K562 (cell line): Measurements from ENCODE around the gene PDE2A. TPM values are rescaled to one million over a fixed set of nuclear protein-coding genes. Genes with fewer than 3 reads are reported as not detected.

Source experiments
- BRD4 ChIP-seq: fragments of 200-600 bp; sonication (generic); IDR thresholded peaks from 2 replicates; pipeline ENCODE4 v1.6.1; 2017; ENCODE audit warnings: inconsistent platforms
- EZH2 ChIP-seq: IDR thresholded peaks from 2 replicates; pipeline ENCODE4 v1.6.1; 2012; ENCODE audit warnings: low read depth, mild to moderate bottlenecking, inconsistent platforms, low read length, borderline replicate concordance
- GTF2B ChIP-seq: IDR thresholded peaks from 2 replicates; pipeline ENCODE4 v1.6.1; 2011; ENCODE audit not compliant: insufficient read length; ENCODE audit errors: extremely low read depth
- IRF2 ChIP-seq: sonication (generic); formaldehyde crosslinking; IDR thresholded peaks from 2 replicates; pipeline ENCODE4 v1.8.1; 2022; ENCODE audit warnings: mild to moderate bottlenecking, missing genetic modification reagents
- KDM2B ChIP-seq: fragments of 250-450 bp; sonication (Bioruptor Pico); IDR thresholded peaks from 2 replicates; pipeline ENCODE4 v1.8.0; 2021; ENCODE audit warnings: mild to moderate bottlenecking, moderate library complexity
- MECOM ChIP-seq: fragments of 250-450 bp; sonication (Bioruptor Pico); IDR thresholded peaks from 2 replicates; pipeline ENCODE4 v1.8.0; 2022; ENCODE audit warnings: inconsistent platforms
- OTX1 ChIP-seq: fragments of 450-650 bp; formaldehyde crosslinking; IDR thresholded peaks from 2 replicates; pipeline ENCODE4 v1.4.0; 2022; ENCODE audit warnings: mild to moderate bottlenecking
- PHB ChIP-seq: fragments of 250-450 bp; sonication (Bioruptor Pico); IDR thresholded peaks from 2 replicates; pipeline ENCODE4 v1.5.0; 2021
- POLR2AphosphoS5 ChIP-seq: IDR thresholded peaks from 2 replicates; pipeline ENCODE4 v1.6.1; 2011; ENCODE audit warnings: mild to moderate bottlenecking, low read depth, low read length, moderate library complexity; ENCODE audit not compliant: control insufficient read depth, insufficient read depth
- POLR2G ChIP-seq: fragments of 200-400 bp; formaldehyde crosslinking; IDR thresholded peaks from 2 replicates; pipeline ENCODE4 v1.6.1; 2017; ENCODE audit warnings: low read depth, mild to moderate bottlenecking, antibody characterized with exemption, low read length, moderate library complexity
- ZBTB7A ChIP-seq: IDR thresholded peaks from 2 replicates; pipeline ENCODE4 v1.6.1; 2011; ENCODE audit warnings: low read depth, mild to moderate bottlenecking, low read length, moderate library complexity, borderline replicate concordance; ENCODE audit not compliant: control insufficient read depth
- ZNF197 ChIP-seq: fragments of 200-800 bp; sonication (Bioruptor generic); IDR thresholded peaks from 2 replicates; pipeline ENCODE4 v1.6.1; 2016; ENCODE audit warnings: low read depth, missing genetic modification characterization, missing compliant biosample characterization
- ZNF551 ChIP-seq: fragments of 250-450 bp; sonication (Bioruptor Pico); IDR thresholded peaks from 2 replicates; pipeline ENCODE4 v1.5.0; 2021; ENCODE audit warnings: mild to moderate bottlenecking, moderate library complexity
- ZNF780A ChIP-seq: fragments of 250-450 bp; sonication (Bioruptor Pico); IDR thresholded peaks from 2 replicates; pipeline ENCODE4 v1.5.0; 2021; ENCODE audit warnings: mild to moderate bottlenecking
- ZNF830 ChIP-seq: fragments of 250-450 bp; sonication (Bioruptor Pico); IDR thresholded peaks from 2 replicates; pipeline ENCODE4 v1.5.0; 2021; ENCODE audit warnings: mild to moderate bottlenecking
- polyA plus RNA-seq, 8 experiments: library from polyadenylated mRNA; depleted of rRNA in 4 of 8; stranded (reverse) in 5 of 8; unstranded in 3 of 8; fragments of >200 nt; fragmentation: Nextera tagmentation in 2 of 8; fragmentation: Illumina TruSeq in 1 of 8; extraction: Ambion mirVana in 2 of 8; extraction: Trizol in 1 of 8; gene quantifications; 2 replicates each; pipeline versions ENCODE4 v1.2.1 to v1.2.3, GENCODE V29; 2011 to 2014; ENCODE audit warnings: inconsistent platforms in 1 of 8, missing spikeins in 1 of 8
- total RNA-seq, 7 experiments: library from RNA; depleted of rRNA in 6 of 7; stranded (reverse); fragments of >200 nt in 6 of 7; fragmentation: Illumina TruSeq in 2 of 7; extraction: Trizol in 2 of 7; gene quantifications; 2 replicates each; pipeline versions ENCODE4 v1.2.1 to v1.2.3, GENCODE V29; 2011 to 2021; ENCODE audit warnings: low replicate concordance in 1 of 7
- TF ChIP-seq, protein P1 (sequence below): sonication (generic); formaldehyde crosslinking; IDR thresholded peaks from 2 replicates; pipeline ENCODE4 v1.8.1; 2023; ENCODE audit warnings: mild to moderate bottlenecking, missing genetic modification reagents
- TF ChIP-seq, protein P2 (sequence below): fragments of 250-450 bp; sonication (Bioruptor Pico); IDR thresholded peaks from 2 replicates; pipeline ENCODE4 v1.8.0; 2021; ENCODE audit warnings: mild to moderate bottlenecking, moderate library complexity
- TF ChIP-seq, protein P3 (sequence below): fragments of 250-450 bp; sonication (Bioruptor Pico); IDR thresholded peaks from 2 replicates; pipeline ENCODE4 v1.4.0; 2020
- TF ChIP-seq, protein P4 (sequence below): fragments of 450-650 bp; formaldehyde crosslinking; IDR thresholded peaks from 2 replicates; pipeline ENCODE4 v1.4.0; 2022; ENCODE audit warnings: mild to moderate bottlenecking, moderate library complexity

PDE2A gene
- total and polyA plus RNA-seq, 9 of the 15 experiments (the other 6 are each of a cell fraction or from before 2014, with no cell fraction given): 0.07 to 15.2 (median 1.6) TPM; not detected in 1

DNA sequence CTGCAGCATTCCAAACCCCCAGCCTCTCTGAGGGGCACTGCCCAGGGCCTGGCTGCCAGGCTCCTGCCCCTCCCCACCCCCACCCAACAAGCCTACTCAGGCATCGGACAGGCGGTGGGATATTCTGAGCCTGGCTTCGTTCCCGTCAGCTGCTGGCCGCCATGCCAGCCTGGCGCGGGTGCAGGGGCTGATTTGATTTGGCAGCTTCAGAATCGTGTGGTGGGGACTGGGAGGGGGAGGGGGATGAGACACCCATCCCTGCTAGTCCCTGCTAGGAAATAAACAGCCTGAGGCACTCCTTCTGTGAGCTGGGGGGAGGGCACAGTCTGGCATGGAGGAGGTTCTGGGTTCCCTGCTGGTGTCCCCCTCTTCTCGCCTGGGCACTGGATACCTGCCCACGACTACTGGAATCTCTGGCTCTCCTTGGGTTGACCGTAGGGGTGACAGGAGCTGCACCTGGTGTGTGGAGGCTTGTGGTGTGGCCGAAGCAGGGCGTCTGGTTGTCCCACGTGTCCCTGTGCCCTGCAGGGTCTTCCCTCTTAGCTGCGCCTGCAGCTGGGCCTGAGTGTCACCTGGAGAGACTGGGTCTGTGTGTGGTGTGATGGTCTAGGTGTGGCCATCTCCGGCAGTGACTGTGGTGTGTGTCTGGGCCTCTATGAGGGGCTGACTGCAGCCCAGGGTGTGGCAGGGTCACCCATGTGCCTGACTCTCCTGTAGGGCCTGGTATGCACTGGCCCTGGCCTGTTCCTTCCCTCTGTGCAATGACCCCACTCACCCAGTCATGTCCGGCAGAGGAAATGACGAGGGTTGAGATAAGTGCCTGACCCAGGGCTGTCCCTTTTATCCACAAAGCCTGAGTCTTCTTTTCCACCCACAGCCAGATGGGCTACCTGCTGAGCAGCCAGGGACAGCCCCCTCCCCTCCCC lies 42.2 kb downstream of the PDE2A start (continued):
- TF ChIP-seq, protein P1, sequence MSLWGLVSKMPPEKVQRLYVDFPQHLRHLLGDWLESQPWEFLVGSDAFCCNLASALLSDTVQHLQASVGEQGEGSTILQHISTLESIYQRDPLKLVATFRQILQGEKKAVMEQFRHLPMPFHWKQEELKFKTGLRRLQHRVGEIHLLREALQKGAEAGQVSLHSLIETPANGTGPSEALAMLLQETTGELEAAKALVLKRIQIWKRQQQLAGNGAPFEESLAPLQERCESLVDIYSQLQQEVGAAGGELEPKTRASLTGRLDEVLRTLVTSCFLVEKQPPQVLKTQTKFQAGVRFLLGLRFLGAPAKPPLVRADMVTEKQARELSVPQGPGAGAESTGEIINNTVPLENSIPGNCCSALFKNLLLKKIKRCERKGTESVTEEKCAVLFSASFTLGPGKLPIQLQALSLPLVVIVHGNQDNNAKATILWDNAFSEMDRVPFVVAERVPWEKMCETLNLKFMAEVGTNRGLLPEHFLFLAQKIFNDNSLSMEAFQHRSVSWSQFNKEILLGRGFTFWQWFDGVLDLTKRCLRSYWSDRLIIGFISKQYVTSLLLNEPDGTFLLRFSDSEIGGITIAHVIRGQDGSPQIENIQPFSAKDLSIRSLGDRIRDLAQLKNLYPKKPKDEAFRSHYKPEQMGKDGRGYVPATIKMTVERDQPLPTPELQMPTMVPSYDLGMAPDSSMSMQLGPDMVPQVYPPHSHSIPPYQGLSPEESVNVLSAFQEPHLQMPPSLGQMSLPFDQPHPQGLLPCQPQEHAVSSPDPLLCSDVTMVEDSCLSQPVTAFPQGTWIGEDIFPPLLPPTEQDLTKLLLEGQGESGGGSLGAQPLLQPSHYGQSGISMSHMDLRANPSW: no peak
- TF ChIP-seq, protein P2, sequence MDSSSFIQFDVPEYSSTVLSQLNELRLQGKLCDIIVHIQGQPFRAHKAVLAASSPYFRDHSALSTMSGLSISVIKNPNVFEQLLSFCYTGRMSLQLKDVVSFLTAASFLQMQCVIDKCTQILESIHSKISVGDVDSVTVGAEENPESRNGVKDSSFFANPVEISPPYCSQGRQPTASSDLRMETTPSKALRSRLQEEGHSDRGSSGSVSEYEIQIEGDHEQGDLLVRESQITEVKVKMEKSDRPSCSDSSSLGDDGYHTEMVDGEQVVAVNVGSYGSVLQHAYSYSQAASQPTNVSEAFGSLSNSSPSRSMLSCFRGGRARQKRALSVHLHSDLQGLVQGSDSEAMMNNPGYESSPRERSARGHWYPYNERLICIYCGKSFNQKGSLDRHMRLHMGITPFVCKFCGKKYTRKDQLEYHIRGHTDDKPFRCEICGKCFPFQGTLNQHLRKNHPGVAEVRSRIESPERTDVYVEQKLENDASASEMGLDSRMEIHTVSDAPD (CRISPR knock-in tag): no peak
- TF ChIP-seq KDM2B (CRISPR knock-in tag): no peak
- peak; percentile 33; the same call in 1 of the 2 replicates for TF ChIP-seq POLR2AphosphoS5
- TF ChIP-seq ZNF780A: no peak
- TF ChIP-seq, protein P3, sequence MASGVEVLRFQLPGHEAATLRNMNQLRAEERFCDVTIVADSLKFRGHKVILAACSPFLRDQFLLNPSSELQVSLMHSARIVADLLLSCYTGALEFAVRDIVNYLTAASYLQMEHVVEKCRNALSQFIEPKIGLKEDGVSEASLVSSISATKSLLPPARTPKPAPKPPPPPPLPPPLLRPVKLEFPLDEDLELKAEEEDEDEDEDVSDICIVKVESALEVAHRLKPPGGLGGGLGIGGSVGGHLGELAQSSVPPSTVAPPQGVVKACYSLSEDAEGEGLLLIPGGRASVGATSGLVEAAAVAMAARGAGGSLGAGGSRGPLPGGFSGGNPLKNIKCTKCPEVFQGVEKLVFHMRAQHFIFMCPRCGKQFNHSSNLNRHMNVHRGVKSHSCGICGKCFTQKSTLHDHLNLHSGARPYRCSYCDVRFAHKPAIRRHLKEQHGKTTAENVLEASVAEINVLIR (CRISPR knock-in tag): peak; percentile 66
- TF ChIP-seq ZBTB7A: peak; percentile 63; the same call in 1 of the 2 replicates
- TF ChIP-seq POLR2G: peak; percentile 61
- TF ChIP-seq ZNF197: no peak
- no peak for TF ChIP-seq PHB (CRISPR knock-in tag)
- no peak for TF ChIP-seq GTF2B
- no peak for TF ChIP-seq EZH2
- TF ChIP-seq IRF2: no peak
- TF ChIP-seq OTX1 (CRISPR knock-in tag): no peak
- TF ChIP-seq ZNF551 (CRISPR knock-in tag): no peak
- TF ChIP-seq MECOM (CRISPR knock-in tag): no peak
- TF ChIP-seq, protein P4, sequence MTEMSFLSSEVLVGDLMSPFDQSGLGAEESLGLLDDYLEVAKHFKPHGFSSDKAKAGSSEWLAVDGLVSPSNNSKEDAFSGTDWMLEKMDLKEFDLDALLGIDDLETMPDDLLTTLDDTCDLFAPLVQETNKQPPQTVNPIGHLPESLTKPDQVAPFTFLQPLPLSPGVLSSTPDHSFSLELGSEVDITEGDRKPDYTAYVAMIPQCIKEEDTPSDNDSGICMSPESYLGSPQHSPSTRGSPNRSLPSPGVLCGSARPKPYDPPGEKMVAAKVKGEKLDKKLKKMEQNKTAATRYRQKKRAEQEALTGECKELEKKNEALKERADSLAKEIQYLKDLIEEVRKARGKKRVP: no peak
- no peak for TF ChIP-seq ZNF830 (CRISPR knock-in tag)
- TF ChIP-seq BRD4: no peak
